GM12891 (cell line): Measurements from ENCODE around the gene SLC22A1.

ENCODE experiments used
- PAX5 ChIP-seq: IDR thresholded peaks from 2 replicates; pipeline ENCODE4 v1.6.1; 2011; ENCODE audit warnings: low read length, moderate library complexity, mild to moderate bottlenecking; ENCODE audit not compliant: insufficient read depth, severe bottlenecking
- POLR2A ChIP-seq: IDR thresholded peaks from 2 replicates; pipeline ENCODE4 v1.6.1; 2011; ENCODE audit warnings: low read depth, low read length, control low read depth
- POLR2AphosphoS5 ChIP-seq: IDR thresholded peaks from 2 replicates; pipeline ENCODE4 v1.6.1; 2011; ENCODE audit warnings: low read depth, low read length, control low read depth
- SPI1 ChIP-seq: IDR thresholded peaks from 2 replicates; pipeline ENCODE4 v1.6.1; 2011; ENCODE audit warnings: low read depth, low read length, control low read depth
- TAF1 ChIP-seq: IDR thresholded peaks from 2 replicates; pipeline ENCODE4 v1.6.1; 2011; ENCODE audit warnings: low read depth, low read length, control low read depth

DNA sequence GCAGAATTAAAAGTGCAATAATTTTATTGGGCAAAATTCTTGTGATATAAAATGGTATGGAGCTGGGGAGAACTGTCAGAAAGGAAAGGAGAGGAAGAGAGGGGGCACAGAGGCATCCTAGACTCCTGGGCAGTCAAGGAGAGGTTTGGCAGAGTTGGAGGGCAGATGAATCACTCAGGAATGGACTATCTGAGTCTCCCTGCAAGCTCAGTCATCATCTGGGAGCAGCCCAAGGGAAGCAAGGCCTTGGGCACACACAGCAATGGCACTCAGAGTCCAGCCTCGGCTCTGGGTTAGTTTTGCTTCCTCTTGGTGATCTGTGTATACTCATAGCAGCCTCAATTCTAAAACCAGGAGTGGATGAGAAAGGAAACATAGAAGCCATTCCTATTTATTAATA, 67.2 kb downstream of the SLC22A1 start:
- no peak for TF ChIP-seq POLR2AphosphoS5
- no peak for TF ChIP-seq PAX5
- no peak for TF ChIP-seq TAF1
- no peak for TF ChIP-seq POLR2A
- TF ChIP-seq SPI1, result no peak
